HG03064 (cell line): ENCODE data around the gene ASXL1.
"Not testable (repeated sequence)": the region's sequence is repeated elsewhere in the genome, so short reads cannot be mapped to it uniquely, and the experiment has no call there.

ENCODE experiments used
- ATAC-seq: cut with Tn5 transposase; IDR thresholded peaks from one replicate; pipeline ENCODE4 v1.9.1; 2021; ENCODE audit warnings: low read depth; ENCODE audit not compliant: unreplicated experiment

ASXL1 gene

DNA sequence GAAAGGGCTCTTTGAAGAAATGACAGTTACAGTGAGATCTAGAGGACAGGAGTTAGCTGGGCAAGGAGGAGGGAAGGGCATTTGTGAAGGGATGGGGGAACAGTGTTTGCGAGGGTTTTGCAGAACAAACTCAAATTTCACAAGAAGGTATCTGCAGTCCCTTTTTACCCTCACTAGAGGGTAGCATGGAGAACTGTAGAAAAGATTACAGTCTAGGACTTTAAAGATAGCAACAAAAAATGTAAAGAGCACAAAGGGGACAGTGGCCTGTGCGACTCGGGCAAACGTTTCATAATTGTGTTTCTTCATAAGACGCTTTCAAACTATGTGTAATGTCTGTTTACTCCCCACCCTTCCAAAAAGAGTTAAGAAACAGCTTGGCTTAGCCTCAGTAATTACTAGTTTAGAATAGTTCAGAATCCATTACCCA lies 21.2 kb upstream of the ASXL1 start:
- no peak for ATAC-seq

DNA sequence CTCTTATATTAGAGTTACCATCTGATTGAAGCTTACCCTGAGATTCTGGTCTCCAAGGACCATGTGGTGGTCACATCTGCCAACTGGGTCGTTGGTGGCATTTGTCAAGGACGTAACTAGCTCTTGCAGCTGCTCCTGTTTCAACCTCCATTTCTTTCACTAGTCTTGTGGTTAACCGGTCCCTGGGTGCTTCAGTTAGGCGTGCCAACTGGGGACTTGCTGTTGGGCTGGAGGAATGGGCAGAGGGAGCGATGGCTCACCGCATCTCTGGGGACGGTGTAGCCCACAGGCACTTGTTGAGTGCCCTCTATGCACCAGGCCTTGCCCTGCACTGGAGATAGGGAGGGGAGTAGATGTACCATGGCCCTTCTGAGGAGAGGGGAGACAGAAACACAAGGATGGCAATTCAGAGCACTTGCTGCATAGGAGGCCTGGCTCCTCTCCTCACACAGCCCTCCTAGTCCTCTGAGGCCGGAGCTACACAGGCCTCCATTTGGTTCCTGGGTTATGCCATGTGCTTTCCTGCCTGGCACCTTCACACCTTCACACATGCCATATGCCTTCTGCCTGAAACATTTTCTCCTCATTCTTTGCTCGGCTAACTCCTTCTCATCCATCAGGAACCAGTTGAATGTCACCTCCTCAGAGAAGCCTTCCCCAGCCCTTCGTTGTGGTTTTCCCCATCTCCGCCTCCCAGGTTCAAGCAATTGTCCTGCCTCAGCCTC lies 20.0 kb upstream of the ASXL1 start:
- ATAC-seq, result no peak

GRCh38 chr20:32338665-32339064 lies 19.5 kb upstream of the ASXL1 start:
- ATAC-seq, result no peak

GRCh38 chr20:32339116-32339515 lies 19.0 kb upstream of the ASXL1 start:
- no peak for ATAC-seq

DNA sequence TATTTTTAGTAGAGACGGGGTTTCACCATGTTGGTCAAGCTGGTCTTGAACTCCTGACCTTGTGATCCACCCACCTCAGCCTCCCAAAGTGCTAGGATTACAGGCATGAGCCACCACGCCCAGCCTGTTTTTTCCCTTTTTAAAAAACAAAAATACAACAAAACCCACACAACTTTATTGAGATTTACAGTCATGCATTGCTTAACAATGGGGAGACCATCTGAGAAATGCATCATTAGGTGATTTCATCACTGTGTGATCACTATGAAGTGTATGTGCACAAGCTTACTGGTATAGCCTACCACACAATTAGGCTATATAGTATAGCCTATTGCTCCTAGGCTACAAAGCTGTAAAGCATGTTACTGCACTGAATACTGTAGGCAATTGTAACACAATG lies 17.1 kb upstream of the ASXL1 start:
- ATAC-seq, result not testable (repeated sequence)

- no peak for ATAC-seq
Observed at GRCh38 chr20:32343439-32343838, 14.7 kb upstream of the ASXL1 start.

- no peak for ATAC-seq
Observed at GRCh38 chr20:32344835-32345506, 13.2 kb upstream of the ASXL1 start.

- ATAC-seq, result no peak
Observed at GRCh38 chr20:32348207-32348606, 9.9 kb upstream of the ASXL1 start.

GRCh38 chr20:32350421-32350820 lies 7.7 kb upstream of the ASXL1 start:
- ATAC-seq, result no peak

GRCh38 chr20:32352121-32352720 lies 5.9 kb upstream of the ASXL1 start:
- ATAC-seq, result no peak

DNA sequence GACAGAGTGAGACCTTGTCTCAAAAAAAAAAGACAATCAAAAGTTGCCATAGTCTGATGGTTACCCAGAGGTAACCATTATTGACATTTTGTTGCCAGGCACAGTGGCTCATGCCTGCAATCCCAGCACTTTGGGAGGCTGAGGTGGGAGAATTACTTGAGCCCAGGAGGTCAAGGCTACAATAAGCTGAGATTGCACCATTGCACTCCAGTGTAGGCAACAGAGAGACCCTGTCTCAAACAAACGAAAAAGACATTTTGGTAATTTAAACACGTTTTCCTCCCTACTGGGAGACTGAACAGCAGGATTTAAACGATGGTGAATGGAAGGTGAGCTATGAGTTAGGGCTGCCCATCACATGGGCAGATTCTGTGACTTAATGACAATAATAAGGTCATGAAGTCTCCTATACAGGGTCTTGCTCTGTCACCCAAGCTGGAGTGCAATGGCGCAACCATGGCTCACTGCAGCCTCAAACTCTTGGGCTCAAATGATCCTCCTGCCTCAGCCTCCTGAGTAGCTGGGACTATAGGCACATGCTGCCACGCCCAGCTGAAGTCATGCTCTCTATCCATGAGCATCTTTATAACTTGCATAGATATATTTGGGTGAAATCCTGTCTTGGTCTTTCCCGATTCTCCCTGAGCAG lies 4.2 kb upstream of the ASXL1 start:
- no peak for ATAC-seq

GRCh38 chr20:32354592-32355416 lies 3.3 kb upstream of the ASXL1 start:
- peak; percentile 41 for ATAC-seq

DNA sequence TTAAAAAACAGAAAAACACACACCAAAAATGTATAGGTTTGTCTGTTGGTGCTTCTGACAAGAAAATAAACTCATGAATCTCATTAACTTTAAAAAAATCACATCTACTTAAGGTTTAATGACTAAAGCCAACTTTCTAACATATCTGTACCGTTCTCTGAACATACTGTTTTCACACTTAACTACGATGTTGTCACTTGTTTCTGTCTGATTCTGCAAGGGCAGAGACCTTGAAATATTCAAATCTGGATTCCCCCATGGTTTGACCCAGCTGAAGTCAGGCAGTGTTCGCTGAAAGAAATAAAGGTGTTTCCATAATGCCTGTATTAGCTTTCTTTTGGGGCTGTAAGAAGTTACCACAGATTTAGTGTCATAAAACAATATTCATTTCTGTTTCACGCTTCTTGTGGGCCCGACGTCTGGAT lies 2.7 kb upstream of the ASXL1 start:
- ATAC-seq, result peak; percentile 23

DNA sequence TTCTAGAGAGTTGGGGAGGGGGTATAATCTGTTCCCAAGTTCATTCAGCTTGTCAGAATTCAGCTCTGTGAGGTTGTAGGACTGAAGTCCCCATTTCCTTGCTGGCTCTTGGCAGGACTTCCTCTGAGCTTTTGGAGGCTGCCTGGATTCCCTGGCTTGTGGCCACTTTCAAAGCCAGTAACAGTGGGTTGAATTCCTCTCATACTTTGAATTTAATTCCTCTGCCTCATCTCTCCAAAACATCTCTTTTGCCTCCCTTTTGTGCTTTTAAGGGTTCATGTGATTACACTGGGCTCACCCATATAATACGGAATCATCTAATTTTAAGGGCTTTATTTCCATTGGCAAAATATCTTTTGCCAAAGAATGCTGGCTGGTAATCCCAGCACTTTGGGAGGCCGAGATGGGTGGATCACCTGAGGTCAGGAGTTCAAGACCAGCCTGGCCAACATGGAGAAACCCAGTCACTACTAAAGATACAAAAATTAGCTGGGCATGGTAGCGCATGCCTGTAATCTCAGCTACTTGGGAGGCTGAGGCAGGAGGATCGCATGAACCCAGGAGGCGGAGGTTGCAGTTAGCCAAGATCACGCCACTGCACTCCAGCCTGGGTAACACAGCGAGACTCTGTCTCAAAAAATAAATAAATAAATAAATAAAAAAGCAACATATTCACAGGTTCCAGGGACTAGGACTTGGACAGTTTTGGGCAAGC lies 2.1 kb upstream of the ASXL1 start:
- not testable (repeated sequence) for ATAC-seq

GRCh38 chr20:32356622-32357374 lies 1.3 kb upstream of the ASXL1 start:
- ATAC-seq, result no peak

DNA sequence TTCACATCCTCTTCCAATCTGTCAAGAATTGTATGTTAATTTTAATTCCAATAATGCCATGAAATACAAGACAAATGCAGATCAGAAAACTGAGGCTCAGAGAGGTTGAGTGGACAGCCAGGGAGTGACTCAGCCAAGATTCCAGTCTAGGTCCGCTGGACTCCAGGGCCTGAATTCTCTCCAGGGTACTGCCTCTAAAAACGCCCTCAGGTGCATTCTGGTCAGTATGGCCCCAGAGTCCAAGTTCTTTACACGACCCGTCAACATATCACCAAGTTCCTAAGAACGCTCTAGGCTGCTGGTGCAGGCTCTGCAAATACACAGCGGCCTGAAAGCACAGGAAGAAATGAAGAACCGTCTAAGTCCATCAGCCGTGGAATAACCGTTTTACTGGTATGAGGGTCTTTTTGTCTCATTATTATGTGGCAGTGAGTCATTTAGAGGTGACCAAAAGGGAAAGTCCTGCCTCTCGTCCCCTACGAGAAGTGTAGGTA lies 709 bp upstream of the ASXL1 start:
- no peak for ATAC-seq

GRCh38 chr20:32358632-32358882 lies 426 bp downstream of the ASXL1 start:
- no peak for ATAC-seq

- no peak for ATAC-seq
Observed at GRCh38 chr20:32358883-32359632, 927 bp downstream of the ASXL1 start.
